Stimulated activated CD8-positive, alpha-beta memory T cell treated with anti-CD3 and anti-CD28 coated beads, Interleukin-15, amount 100 ng/mL, for 48 hours (primary cell): Measurements from ENCODE around the gene IFITM10.

Experiments
- DNase-seq, 2 donors: peaks; one replicate each; pipeline ENCODE4 v3.0.0-alpha.2; 2020; ENCODE audit warnings: low read depth in 2 of 2

Gene IFITM10

GRCh38 chr11:1717745-1718144 is 32.6 kb downstream of the IFITM10 start:
- DNase-seq: no peak

GRCh38 chr11:1714908-1715885 is 35.2 kb downstream of the IFITM10 start:
- no peak for DNase-seq

- no peak for DNase-seq
Observed at GRCh38 chr11:1708716-1709115, 41.7 kb downstream of the IFITM10 start.

- DNase-seq: no peak
Observed at GRCh38 chr11:1707751-1708150, 42.6 kb downstream of the IFITM10 start.

- DNase-seq: no peak
Observed at GRCh38 chr11:1706634-1707400, 43.6 kb downstream of the IFITM10 start.

- no peak for DNase-seq
Observed at GRCh38 chr11:1705126-1706052, 45.0 kb downstream of the IFITM10 start.

- DNase-seq: no peak
Observed at GRCh38 chr11:1703146-1703545, 47.2 kb downstream of the IFITM10 start.

GRCh38 chr11:1702506-1702905 is 47.9 kb downstream of the IFITM10 start:
- no peak for DNase-seq

GRCh38 chr11:1701091-1701807 is 49.1 kb downstream of the IFITM10 start:
- DNase-seq: peak in 1 of 2 donors; percentile 23

GRCh38 chr11:1699771-1700170 is 50.6 kb downstream of the IFITM10 start:
- no peak for DNase-seq

GRCh38 chr11:1696608-1697570 is 53.5 kb downstream of the IFITM10 start, which contains the start of gene KRTAP5-6:
Gene KRTAP5-6 (plus strand): TSS chr11:1697195. CDS start chr11:1697246, 51 bp downstream.
- no peak for DNase-seq

- DNase-seq: no peak
Observed at GRCh38 chr11:1695548-1696108, 54.8 kb downstream of the IFITM10 start.

GRCh38 chr11:1694846-1695547 is 55.4 kb downstream of the IFITM10 start:
- no peak for DNase-seq

GRCh38 chr11:1694064-1694845 is 56.1 kb downstream of the IFITM10 start:
- peak; percentile 66 to 71 for DNase-seq

GRCh38 chr11:1693327-1694063 is 56.9 kb downstream of the IFITM10 start:
- peak; percentile 35 to 64 for DNase-seq

GRCh38 chr11:1692708-1693326 is 57.6 kb downstream of the IFITM10 start:
- DNase-seq: no peak
